Measurements from ENCODE around the gene PIK3R6.

PIK3R6 gene

DNA sequence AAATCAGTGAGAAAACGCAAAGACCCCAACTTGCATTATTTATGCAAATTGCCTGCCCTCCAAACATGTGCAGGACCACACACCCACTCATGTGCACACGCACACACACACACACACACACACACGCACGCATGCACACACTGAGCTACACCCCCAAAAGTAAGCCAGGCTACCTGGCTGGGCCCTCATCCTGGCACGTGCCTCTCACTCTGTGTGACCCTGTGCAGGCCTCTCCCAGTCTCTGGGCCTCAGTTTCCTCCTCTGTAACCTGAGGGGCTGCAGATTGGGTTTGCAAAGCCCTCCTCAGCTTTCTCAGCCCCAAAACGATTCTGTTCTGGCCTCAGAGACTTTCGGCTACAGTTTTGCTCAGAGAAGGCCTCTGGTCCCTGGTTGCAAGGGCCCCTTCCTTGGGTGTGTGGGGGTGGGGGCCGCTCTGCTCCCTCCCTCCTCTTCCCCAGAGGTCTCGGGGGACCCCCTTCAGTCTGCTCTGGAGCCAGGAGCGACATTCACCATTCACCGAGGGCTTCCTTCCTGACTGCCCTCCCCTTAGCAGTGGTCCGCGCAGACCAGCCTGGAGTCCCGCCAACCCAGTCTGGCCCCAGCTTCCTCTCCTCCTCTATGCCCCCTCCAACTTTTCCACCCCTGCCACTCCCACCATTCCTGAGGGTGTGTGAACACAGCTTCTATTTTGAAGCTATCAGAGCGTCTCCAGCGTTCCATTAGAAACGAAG is 5.4 kb upstream of the PIK3R6 start:
- Histone ChIP-seq H3K4me1 (ENCODE audit: control insufficient read depth, low read length) (no peaks in the 10 kb centered on the region), H3K27ac (ENCODE audit: low read depth, low read length) (no peak overlapping the region)

DNA sequence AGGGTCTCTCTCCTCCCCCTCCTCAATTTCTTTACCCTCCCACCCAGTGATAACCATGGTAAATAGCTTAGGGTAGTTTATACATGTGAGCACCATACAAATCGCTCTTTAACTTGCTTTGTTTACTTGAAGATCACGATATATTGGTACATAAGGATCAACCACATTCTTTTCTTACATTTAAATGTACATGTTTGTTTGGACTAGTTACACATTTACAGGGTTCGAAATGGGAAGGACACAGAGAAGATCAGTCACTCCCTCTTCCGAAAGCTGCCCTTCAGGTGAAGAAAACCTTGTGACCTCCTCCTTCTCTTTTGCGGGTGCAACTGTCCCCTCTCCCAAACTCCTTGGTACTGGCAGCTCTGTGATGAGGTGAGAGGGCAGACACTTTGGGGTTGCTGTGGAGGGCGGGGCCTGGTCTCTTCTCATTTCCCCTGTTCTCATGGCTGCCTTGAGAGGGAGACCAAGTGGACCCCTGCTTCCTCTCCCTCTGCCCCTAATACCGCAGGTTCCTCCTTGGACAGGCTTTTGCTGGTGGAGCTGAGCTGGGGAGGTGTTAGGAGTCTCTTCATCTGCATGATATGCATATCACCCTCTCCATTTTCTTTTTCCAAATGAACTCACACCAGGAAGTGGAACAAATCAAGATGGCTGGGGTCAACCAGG is 4.7 kb upstream of the PIK3R6 start:
- TF ChIP-seq, protein P1, sequence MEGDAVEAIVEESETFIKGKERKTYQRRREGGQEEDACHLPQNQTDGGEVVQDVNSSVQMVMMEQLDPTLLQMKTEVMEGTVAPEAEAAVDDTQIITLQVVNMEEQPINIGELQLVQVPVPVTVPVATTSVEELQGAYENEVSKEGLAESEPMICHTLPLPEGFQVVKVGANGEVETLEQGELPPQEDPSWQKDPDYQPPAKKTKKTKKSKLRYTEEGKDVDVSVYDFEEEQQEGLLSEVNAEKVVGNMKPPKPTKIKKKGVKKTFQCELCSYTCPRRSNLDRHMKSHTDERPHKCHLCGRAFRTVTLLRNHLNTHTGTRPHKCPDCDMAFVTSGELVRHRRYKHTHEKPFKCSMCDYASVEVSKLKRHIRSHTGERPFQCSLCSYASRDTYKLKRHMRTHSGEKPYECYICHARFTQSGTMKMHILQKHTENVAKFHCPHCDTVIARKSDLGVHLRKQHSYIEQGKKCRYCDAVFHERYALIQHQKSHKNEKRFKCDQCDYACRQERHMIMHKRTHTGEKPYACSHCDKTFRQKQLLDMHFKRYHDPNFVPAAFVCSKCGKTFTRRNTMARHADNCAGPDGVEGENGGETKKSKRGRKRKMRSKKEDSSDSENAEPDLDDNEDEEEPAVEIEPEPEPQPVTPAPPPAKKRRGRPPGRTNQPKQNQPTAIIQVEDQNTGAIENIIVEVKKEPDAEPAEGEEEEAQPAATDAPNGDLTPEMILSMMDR (IDR thresholded peaks at IDR 0.05; ENCODE audit: low read depth, low read length, poor library complexity, severe bottlenecking): no peak
- TF ChIP-seq EZH2phosphoT487 (IDR thresholded peaks at IDR 0.05; ENCODE audit: borderline replicate concordance, low read length): no peak
- Histone ChIP-seq H3K4me2 (ENCODE audit: low read length) (no peak overlapping the region), H3K4me3 (ENCODE audit: low read length) (no peak overlapping the region)

More for the DNA sequence above, 5.4 kb upstream of the PIK3R6 start:
- no peaks in the 10 kb centered on the region for H3K36me3 ChIP-seq (ENCODE audit: control insufficient read depth, low read length)
- no peaks in the 10 kb centered on the region; the same call in 1 of the 2 replicates for H4K20me1 ChIP-seq (ENCODE audit: control insufficient read depth, insufficient read depth, low read depth, low read length)
- no peaks in the 10 kb centered on the region for H3K79me2 ChIP-seq (ENCODE audit: control insufficient read depth, low read length)
- TF ChIP-seq EZH2phosphoT487 (IDR thresholded peaks at IDR 0.05; ENCODE audit: borderline replicate concordance, low read length): no peak
- H3F3A ChIP-seq (ENCODE audit: control insufficient read depth, insufficient read depth): no peaks in the 10 kb centered on the region
- H3K4me2 ChIP-seq (ENCODE audit: low read length): no peak overlapping the region
- H3K9me2 ChIP-seq (replicated peaks; ENCODE audit: control insufficient read depth, low read length): no peaks in the 10 kb centered on the region
- peaks cover 18% of the 10 kb centered on the region for H3K27me3 ChIP-seq (ENCODE audit: control insufficient read depth, low read length)
- H3K9me3 ChIP-seq (ENCODE audit: control insufficient read depth, insufficient read depth, low read length): no peaks in the 10 kb centered on the region
- H3K4me3 ChIP-seq (ENCODE audit: low read length): no peak overlapping the region

DNA sequence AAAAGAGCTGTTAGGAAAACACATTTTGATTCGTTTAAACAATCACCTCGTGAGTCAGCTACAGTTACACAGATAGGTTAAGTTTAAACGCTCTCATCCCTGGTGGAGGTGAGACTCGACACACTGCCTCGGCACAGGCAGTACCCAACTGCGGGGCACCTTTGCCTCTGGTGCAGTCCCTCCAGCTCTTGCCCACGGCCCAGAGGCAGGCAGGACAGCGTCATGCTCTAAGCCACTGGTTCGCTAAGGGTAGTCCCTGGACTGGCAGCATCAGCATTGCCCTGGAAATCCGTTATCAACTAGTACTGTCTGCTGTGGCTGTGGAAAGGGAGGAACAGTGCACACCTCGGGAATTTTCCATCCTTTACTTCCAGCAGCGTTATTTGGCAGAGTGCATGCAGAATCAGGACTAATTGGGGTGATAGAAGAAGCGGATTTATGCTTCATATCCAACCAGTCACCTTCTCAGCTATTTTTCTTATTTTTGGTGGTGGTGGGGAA is 3.7 kb upstream of the PIK3R6 start:
- H3K27ac ChIP-seq (ENCODE audit: low read depth, low read length): no peak overlapping the region
- H4K20me1 ChIP-seq (ENCODE audit: control insufficient read depth, insufficient read depth, low read depth, low read length): peaks cover 3% of the 10 kb centered on the region; the same call in 1 of the 2 replicates
- H3K9me3 ChIP-seq (ENCODE audit: control insufficient read depth, insufficient read depth, low read length): no peaks in the 10 kb centered on the region
- no peaks in the 10 kb centered on the region for H3K4me1 ChIP-seq (ENCODE audit: control insufficient read depth, low read length)
- no peaks in the 10 kb centered on the region for H3K79me2 ChIP-seq (ENCODE audit: control insufficient read depth, low read length)
- H3K4me3 ChIP-seq (ENCODE audit: low read length): no peak overlapping the region
- no peak overlapping the region for H3K4me2 ChIP-seq (ENCODE audit: low read length)
- no peaks in the 10 kb centered on the region for H3K9me2 ChIP-seq (replicated peaks; ENCODE audit: control insufficient read depth, low read length)
- no peaks in the 10 kb centered on the region for H3F3A ChIP-seq (ENCODE audit: control insufficient read depth, insufficient read depth)
- TF ChIP-seq, protein P1 (IDR thresholded peaks at IDR 0.05; ENCODE audit: low read depth, low read length, poor library complexity, severe bottlenecking): no peak
- no peak for TF ChIP-seq EZH2phosphoT487 (IDR thresholded peaks at IDR 0.05; ENCODE audit: borderline replicate concordance, low read length)
- peaks cover 31% of the 10 kb centered on the region for H3K27me3 ChIP-seq (ENCODE audit: control insufficient read depth, low read length)
- no peaks in the 10 kb centered on the region for H3K36me3 ChIP-seq (ENCODE audit: control insufficient read depth, low read length)

More for the DNA sequence above, 4.7 kb upstream of the PIK3R6 start:
- Histone ChIP-seq H3K9me2 (replicated peaks; ENCODE audit: control insufficient read depth, low read length) (no peaks in the 10 kb centered on the region), H3K27ac (ENCODE audit: low read depth, low read length) (no peak overlapping the region), H3K27me3 (ENCODE audit: control insufficient read depth, low read length) (peaks cover 24% of the 10 kb centered on the region), H3K4me1 (ENCODE audit: control insufficient read depth, low read length) (no peaks in the 10 kb centered on the region), H3K36me3 (ENCODE audit: control insufficient read depth, low read length) (no peaks in the 10 kb centered on the region), H4K20me1 (ENCODE audit: control insufficient read depth, insufficient read depth, low read depth, low read length) (no peaks in the 10 kb centered on the region; the same call in 1 of the 2 replicates), H3K79me2 (ENCODE audit: control insufficient read depth, low read length) (no peaks in the 10 kb centered on the region), H3K9me3 (ENCODE audit: control insufficient read depth, insufficient read depth, low read length) (no peaks in the 10 kb centered on the region), H3F3A (ENCODE audit: control insufficient read depth, insufficient read depth) (no peaks in the 10 kb centered on the region)

Measured in DOHH2 (cell line).